Liver (tissue), 9 donors: ENCODE measurements around the gene ZNF684. TPM values are rescaled to one million over a fixed set of nuclear protein-coding genes. Genes with fewer than 3 reads are reported as not detected.

Experiments
- DNase-seq: peaks from one replicate; pipeline ENCODE4 v3.0.0-alpha.2; 2017; ENCODE audit warnings: low spot score
- H3K27ac ChIP-seq, 2 donors: one replicate each; pipeline ENCODE4 v1.7.0; 2013; ENCODE audit warnings: inconsistent platforms in 2 of 2, low read length in 2 of 2, control low read depth in 1 of 2, low read depth in 1 of 2, mild to moderate bottlenecking in 1 of 2
- H3K27me3 ChIP-seq, 4 donors: one replicate each; pipeline versions ENCODE4 v1.6.1 to v1.7.0; 2013; ENCODE audit warnings: low read length in 3 of 4, inconsistent platforms in 1 of 4, mild to moderate bottlenecking in 1 of 4, moderate library complexity in 1 of 4; ENCODE audit not compliant: control insufficient read depth in 4 of 4, insufficient read depth in 4 of 4
- H3K36me3 ChIP-seq, 4 donors: one replicate each; pipeline versions ENCODE4 v1.6.1 to v1.7.0; 2013; ENCODE audit warnings: low read length in 3 of 4, mild to moderate bottlenecking in 3 of 4, low read depth in 1 of 4, moderate library complexity in 1 of 4; ENCODE audit not compliant: control insufficient read depth in 4 of 4, insufficient read depth in 3 of 4
- H3K4me1 ChIP-seq, 4 donors: one replicate each; pipeline versions ENCODE4 v1.6.1 to v1.7.0; 2013; ENCODE audit warnings: low read length in 3 of 4, mild to moderate bottlenecking in 3 of 4, moderate library complexity in 1 of 4; ENCODE audit not compliant: control insufficient read depth in 4 of 4, insufficient read depth in 4 of 4
- H3K4me3 ChIP-seq, 3 donors: one replicate each; pipeline versions ENCODE4 v1.6.1 to v1.7.0; 2013; ENCODE audit warnings: low read length in 3 of 3, control low read depth in 1 of 3, low read depth in 1 of 3, mild to moderate bottlenecking in 1 of 3
- H3K9ac ChIP-seq, 2 donors: one replicate each; pipeline ENCODE4 v1.7.0; 2013; ENCODE audit warnings: low read length in 2 of 2, mild to moderate bottlenecking in 2 of 2, moderate library complexity in 2 of 2, control low read depth in 1 of 2, low read depth in 1 of 2
- H3K9me3 ChIP-seq, 4 donors: one replicate each; pipeline versions ENCODE4 v1.6.1 to v1.7.0; 2013; ENCODE audit warnings: low read length in 3 of 4; ENCODE audit not compliant: control insufficient read depth in 4 of 4
- EGR1 ChIP-seq, 2 donors: IDR thresholded peaks; 2 replicates each; pipeline ENCODE4 v1.6.1; 2016 to 2018; ENCODE audit warnings: antibody characterized with exemption in 2 of 2, low read depth in 2 of 2
- FOXA1 ChIP-seq: IDR thresholded peaks from 2 replicates; pipeline ENCODE4 v1.6.1; 2016; ENCODE audit warnings: antibody characterized with exemption
- FOXA2 ChIP-seq: IDR thresholded peaks from 2 replicates; pipeline ENCODE4 v1.6.1; 2016; ENCODE audit warnings: antibody characterized with exemption
- GABPA ChIP-seq, 2 donors: IDR thresholded peaks in 1 of 2; conservative IDR thresholded peaks in 1 of 2; 2 replicates each; pipeline ENCODE4 v1.6.1; 2016; ENCODE audit warnings: antibody characterized with exemption in 2 of 2, mild to moderate bottlenecking in 1 of 2, moderate library complexity in 1 of 2
- HNF4A ChIP-seq, 2 donors: conservative IDR thresholded peaks; 2 replicates each; pipeline ENCODE4 v1.6.1; 2016; ENCODE audit warnings: antibody characterized with exemption in 2 of 2, mild to moderate bottlenecking in 2 of 2
- JUND ChIP-seq, 2 donors: IDR thresholded peaks; 2 replicates each; pipeline ENCODE4 v1.6.1; 2016; ENCODE audit warnings: antibody characterized with exemption in 2 of 2
- NR2F2 ChIP-seq: IDR thresholded peaks from 2 replicates; pipeline ENCODE4 v1.6.1; 2016; ENCODE audit warnings: antibody characterized with exemption
- RAD21 ChIP-seq, 2 donors: IDR thresholded peaks; 2 replicates each; pipeline ENCODE4 v1.6.1; 2016; ENCODE audit warnings: antibody characterized with exemption in 2 of 2, mild to moderate bottlenecking in 2 of 2
- REST ChIP-seq: IDR thresholded peaks from 2 replicates; pipeline ENCODE4 v1.6.1; 2016; ENCODE audit warnings: antibody characterized with exemption, mild to moderate bottlenecking
- RXRA ChIP-seq, 2 donors: IDR thresholded peaks; 2 replicates each; pipeline ENCODE4 v1.6.1; 2017 to 2018; ENCODE audit warnings: antibody characterized with exemption in 2 of 2, mild to moderate bottlenecking in 1 of 2
- TAF1 ChIP-seq: conservative IDR thresholded peaks from 2 replicates; pipeline ENCODE4 v1.6.1; 2016; ENCODE audit warnings: antibody characterized with exemption, mild to moderate bottlenecking
- YY1 ChIP-seq: IDR thresholded peaks from 2 replicates; pipeline ENCODE4 v1.6.1; 2016; ENCODE audit warnings: antibody characterized with exemption, mild to moderate bottlenecking
- WGBS: extraction: QIAGEN DNeasy Blood & Tissue Kit; methylation state at CpG from one replicate; pipeline ENCODE4 v1.1.7; 2013; 5-methylcytosine and 5-hydroxymethylcytosine counted together
- polyA plus RNA-seq, 2 donors: library from polyadenylated mRNA; stranded (reverse) in 1 of 2; unstranded in 1 of 2; fragments of 200-250 nt in 1 of 2; fragments of >200 nt in 1 of 2; fragmentation: Nextera tagmentation in 1 of 2; extraction: Ambion mirVana in 1 of 2; gene quantifications; one replicate each; pipeline versions ENCODE4 v1.2.1 to v1.2.3, GENCODE V29; 2013 to 2015
- total RNA-seq, 2 donors: library from RNA; depleted of rRNA; stranded (reverse); fragments of >200 nt; gene quantifications; one replicate each; pipeline ENCODE4 v1.2.3, GENCODE V29; 2014
- TF ChIP-seq, protein P1 (sequence below): IDR thresholded peaks from 2 replicates; pipeline ENCODE4 v1.6.1; 2016; ENCODE audit warnings: antibody characterized with exemption
- TF ChIP-seq, protein P2 (sequence below): IDR thresholded peaks from 2 replicates; pipeline ENCODE4 v1.6.1; 2016; ENCODE audit warnings: antibody characterized with exemption
- donor health status: healthy.
- donor health status: healthy.
- donor health status: healthy.
- donor health status: healthy.
- donor health status: healthy.

ZNF684 gene
- total and polyA plus RNA-seq, 4 donors = 7.6 to 17.1 (median 10.2) TPM

DNA sequence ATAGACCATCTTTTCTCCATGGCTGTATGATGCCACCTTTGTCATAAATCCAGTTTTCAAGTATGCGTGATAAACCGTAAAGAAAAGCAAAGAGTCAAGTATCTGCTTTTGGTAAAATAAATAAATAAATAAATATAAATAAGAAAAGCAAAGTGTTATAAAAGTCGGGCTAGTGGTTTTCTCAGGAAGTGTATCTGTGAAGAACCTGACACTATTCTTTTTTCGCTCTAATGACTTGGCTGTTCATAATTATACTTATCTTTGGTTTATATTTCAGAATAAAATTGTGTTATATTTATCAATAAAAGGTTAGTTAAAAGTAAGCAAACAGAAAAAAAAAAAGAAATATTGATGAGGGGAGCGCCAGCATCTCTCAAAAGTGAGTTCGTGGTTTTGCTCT, 23.5 kb upstream of the ZNF684 start:
- H3K36me3 ChIP-seq = peaks cover 0 to 10% (median 2%) of the 10 kb centered on the region in 4 donors
- peak overlapping the region; percentile 73 to 95 (median 92) for H3K4me3 ChIP-seq
- peak overlapping the region; percentile 54 to 75 for H3K27ac ChIP-seq
- peaks cover 8 to 13% (median 10%) of the 10 kb centered on the region in 4 donors for H3K9me3 ChIP-seq
- H3K4me1 ChIP-seq = peaks cover 0 to 9% (median 3%) of the 10 kb centered on the region in 4 donors
- H3K9ac ChIP-seq = peak overlapping the region; percentile 56 to 79
- 62% methylated on average over 6 of the region's 6 CpGs for WGBS
- TF ChIP-seq RAD21 (IDR thresholded peaks at IDR 0.05) (no peak), JUND (IDR thresholded peaks at IDR 0.05) (no peak), GABPA (IDR thresholded peaks at IDR 0.05 in 1 of 2, conservative IDR thresholded peaks at IDR 0.05 in 1 of 2) (no peak), REST (no peak), FOXA2 (no peak), EGR1 (IDR thresholded peaks at IDR 0.05; ENCODE audit: low read depth in 2 of 2) (no peak), YY1 (no peak), FOXA1 (no peak), RXRA (IDR thresholded peaks at IDR 0.05) (no peak), NR2F2 (no peak)
- TF ChIP-seq, protein P1, sequence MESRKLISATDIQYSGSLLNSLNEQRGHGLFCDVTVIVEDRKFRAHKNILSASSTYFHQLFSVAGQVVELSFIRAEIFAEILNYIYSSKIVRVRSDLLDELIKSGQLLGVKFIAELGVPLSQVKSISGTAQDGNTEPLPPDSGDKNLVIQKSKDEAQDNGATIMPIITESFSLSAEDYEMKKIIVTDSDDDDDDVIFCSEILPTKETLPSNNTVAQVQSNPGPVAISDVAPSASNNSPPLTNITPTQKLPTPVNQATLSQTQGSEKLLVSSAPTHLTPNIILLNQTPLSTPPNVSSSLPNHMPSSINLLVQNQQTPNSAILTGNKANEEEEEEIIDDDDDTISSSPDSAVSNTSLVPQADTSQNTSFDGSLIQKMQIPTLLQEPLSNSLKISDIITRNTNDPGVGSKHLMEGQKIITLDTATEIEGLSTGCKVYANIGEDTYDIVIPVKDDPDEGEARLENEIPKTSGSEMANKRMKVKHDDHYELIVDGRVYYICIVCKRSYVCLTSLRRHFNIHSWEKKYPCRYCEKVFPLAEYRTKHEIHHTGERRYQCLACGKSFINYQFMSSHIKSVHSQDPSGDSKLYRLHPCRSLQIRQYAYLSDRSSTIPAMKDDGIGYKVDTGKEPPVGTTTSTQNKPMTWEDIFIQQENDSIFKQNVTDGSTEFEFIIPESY = no peak
- H3K27me3 ChIP-seq = no peaks in the 10 kb centered on the region
- DNase-seq = no peak

- Histone ChIP-seq H3K27me3 (no peaks in the 10 kb centered on the region), H3K36me3 (peaks cover 0 to 3% (median 1%) of the 10 kb centered on the region in 4 donors), H3K27ac (peak within 1 kb of the TSS; percentile 54 to 75), H3K4me1 (peaks cover 0 to 9% (median 3%) of the 10 kb centered on the region in 4 donors), H3K9me3 (peaks cover 4 to 13% (median 8%) of the 10 kb centered on the region in 4 donors), H3K4me3 (peak within 1 kb of the TSS; percentile 73 to 95 (median 92)), H3K9ac (peak within 1 kb of the TSS; percentile 56 to 79)
- WGBS = under 1% methylated on average over 76 of the region's 76 CpGs
- peak; percentile 87 for DNase-seq
- no peak for TF ChIP-seq FOXA2
- peak; percentile 76 for TF ChIP-seq YY1
- TF ChIP-seq RAD21 (IDR thresholded peaks at IDR 0.05) = peak; percentile 20 to 31
- peak in 1 of 2 donors; percentile 69 for TF ChIP-seq GABPA (IDR thresholded peaks at IDR 0.05 in 1 of 2, conservative IDR thresholded peaks at IDR 0.05 in 1 of 2)
- TF ChIP-seq REST = peak; percentile 31
- TF ChIP-seq RXRA (IDR thresholded peaks at IDR 0.05) = peak; percentile 1 to 4
- TF ChIP-seq, protein P2, sequence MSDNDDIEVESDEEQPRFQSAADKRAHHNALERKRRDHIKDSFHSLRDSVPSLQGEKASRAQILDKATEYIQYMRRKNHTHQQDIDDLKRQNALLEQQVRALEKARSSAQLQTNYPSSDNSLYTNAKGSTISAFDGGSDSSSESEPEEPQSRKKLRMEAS = peak; percentile 46
- TF ChIP-seq, protein P1 = peak; percentile 96
- TF ChIP-seq NR2F2 = no peak
- TF ChIP-seq HNF4A (conservative IDR thresholded peaks at IDR 0.05) = peak; percentile 18 to 35
- peak; percentile 83 for TF ChIP-seq TAF1
- no peak for TF ChIP-seq EGR1 (IDR thresholded peaks at IDR 0.05; ENCODE audit: low read depth in 2 of 2)
Measured at GRCh38 chr1:40508375-40509341, 22.8 kb upstream of the ZNF684 start, which contains the start of gene EXO5. Gene EXO5 (plus strand): TSS chr1:40508767. CDS start chr1:40514545, 5,778 bp downstream.
